GM21723 (cell line): ENCODE results near the gene METRNL.

Experiments used
- ATAC-seq: cut with Tn5 transposase; IDR thresholded peaks from one replicate; pipeline ENCODE4 v1.9.1; 2021; ENCODE audit warnings: mild to moderate bottlenecking, moderate library complexity; ENCODE audit not compliant: unreplicated experiment

METRNL gene

GRCh38 chr17:83078378-83079351 lies 744 bp upstream of the METRNL start:
- no peak for ATAC-seq

- ATAC-seq: no peak
Observed at GRCh38 chr17:83079766-83080578, 563 bp downstream of the METRNL start.

GRCh38 chr17:83080579-83080857 lies 1.1 kb downstream of the METRNL start:
- no peak for ATAC-seq

GRCh38 chr17:83080858-83081683 lies 1.7 kb downstream of the METRNL start:
- no peak for ATAC-seq

GRCh38 chr17:83081684-83082201 lies 2.3 kb downstream of the METRNL start:
- ATAC-seq: no peak

GRCh38 chr17:83082424-83082823 lies 3.0 kb downstream of the METRNL start:
- ATAC-seq: no peak

GRCh38 chr17:83082909-83083367 lies 3.5 kb downstream of the METRNL start:
- ATAC-seq: no peak

GRCh38 chr17:83083368-83084201 lies 4.2 kb downstream of the METRNL start:
- no peak for ATAC-seq

- ATAC-seq: no peak
Observed at GRCh38 chr17:83084214-83084613, 4.8 kb downstream of the METRNL start.

GRCh38 chr17:83084621-83085056 lies 5.2 kb downstream of the METRNL start:
- ATAC-seq: no peak

GRCh38 chr17:83085103-83085502 lies 5.7 kb downstream of the METRNL start:
- no peak for ATAC-seq

- ATAC-seq: no peak
Observed at GRCh38 chr17:83085526-83086198, 6.3 kb downstream of the METRNL start.

- ATAC-seq: no peak
Observed at GRCh38 chr17:83086199-83086880, 6.9 kb downstream of the METRNL start.

GRCh38 chr17:83086907-83087787 lies 7.7 kb downstream of the METRNL start:
- no peak for ATAC-seq

- no peak for ATAC-seq
Observed at GRCh38 chr17:83087788-83088360, 8.5 kb downstream of the METRNL start.

GRCh38 chr17:83088451-83088850 lies 9.0 kb downstream of the METRNL start:
- no peak for ATAC-seq

GRCh38 chr17:83088909-83089308 lies 9.5 kb downstream of the METRNL start:
- no peak for ATAC-seq
